NT2/D1 (cell line): ENCODE results near the gene MFAP3L.

Experiments used
- YY1 ChIP-seq: IDR thresholded peaks from 2 replicates; pipeline ENCODE4 v1.6.1; 2011; ENCODE audit not compliant: insufficient read length, insufficient read depth
- ZNF274 ChIP-seq: IDR thresholded peaks from 2 replicates; pipeline ENCODE4 v1.6.1; 2011; ENCODE audit warnings: mild to moderate bottlenecking, low read depth, low read length

DNA sequence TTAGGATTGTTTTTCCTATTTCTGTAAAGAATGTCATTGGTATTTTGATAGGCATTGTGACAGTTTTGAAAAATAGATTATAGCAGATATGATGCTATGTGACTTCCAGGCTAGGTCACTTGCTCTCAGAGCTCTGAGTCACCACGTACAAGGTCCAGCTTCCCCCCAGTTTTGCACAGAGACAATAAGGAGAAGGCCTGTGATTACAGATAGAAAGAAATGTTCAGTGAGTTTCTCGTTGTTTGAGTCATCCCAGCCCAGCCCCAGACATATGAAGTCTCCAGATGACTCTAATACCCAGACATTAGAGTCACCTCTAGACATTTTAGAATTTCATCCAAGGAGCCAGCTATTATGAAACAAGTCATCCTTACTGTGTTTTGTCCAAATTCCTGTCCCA, 57.2 kb downstream of the MFAP3L start:
- TF ChIP-seq ZNF274 = no peak
- no peak for TF ChIP-seq YY1
